OCI-LY1 (cell line): ENCODE results near the gene SYT2.
"Not testable (repeated sequence)": the region's sequence is repeated elsewhere in the genome, so short reads cannot be mapped to it uniquely, and the experiment has no call there.

Experiments
- H2AFZ ChIP-seq: fragments of 200-600 bp; sonication (generic), shearing (Covaris generic); 2 replicates; pipeline ENCODE4 v1.6.0; 2014; ENCODE audit warnings: antibody characterized with exemption, mild to moderate bottlenecking, low read length
- H3F3A ChIP-seq: fragments of 200-600 bp; sonication (generic), shearing (Covaris generic); 2 replicates; pipeline ENCODE4 v1.6.0; 2014; ENCODE audit warnings: mild to moderate bottlenecking, antibody characterized with exemption, low read length, moderate library complexity; ENCODE audit not compliant: insufficient read depth
- H3K27ac ChIP-seq: fragments of 200-600 bp; sonication (generic); 2 replicates; pipeline ENCODE4 v1.5.1; 2014; ENCODE audit warnings: low read length, mixed run types, mild to moderate bottlenecking, low read depth; ENCODE audit not compliant: poor library complexity, severe bottlenecking
- H3K27me3 ChIP-seq: fragments of 200-600 bp; sonication (generic); 2 replicates; pipeline ENCODE4 v1.6.0; 2014; ENCODE audit warnings: antibody characterized with exemption, mild to moderate bottlenecking, low read length, moderate library complexity; ENCODE audit not compliant: insufficient read depth
- H3K36me3 ChIP-seq: fragments of 200-600 bp; sonication (generic); 2 replicates; pipeline ENCODE4 v1.6.1; 2014; ENCODE audit warnings: mild to moderate bottlenecking, antibody characterized with exemption, low read length, moderate library complexity, mixed read lengths; ENCODE audit not compliant: insufficient read depth
- H3K4me1 ChIP-seq: fragments of 200-600 bp; sonication (generic); 2 replicates; pipeline ENCODE4 v1.5.1; 2014; ENCODE audit warnings: mild to moderate bottlenecking, low read length, moderate library complexity; ENCODE audit not compliant: insufficient read depth, severe bottlenecking
- H3K4me2 ChIP-seq: fragments of 200-600 bp; sonication (generic), shearing (Covaris generic); 2 replicates; pipeline ENCODE4 v1.6.1; 2014; ENCODE audit warnings: low read length
- H3K4me3 ChIP-seq: fragments of 200-600 bp; sonication (generic); 2 replicates; pipeline ENCODE4 v1.5.1; 2014; ENCODE audit warnings: low read length, low read depth, mild to moderate bottlenecking, mixed read lengths; ENCODE audit not compliant: poor library complexity, severe bottlenecking
- H3K79me2 ChIP-seq: fragments of 200-600 bp; shearing (Covaris generic); 2 replicates; pipeline ENCODE4 v1.6.1; 2016; ENCODE audit warnings: mixed run types, low read length, mixed read lengths; ENCODE audit not compliant: insufficient read depth
- H3K9ac ChIP-seq: fragments of 200-600 bp; sonication (generic), shearing (Covaris generic); 2 replicates; pipeline ENCODE4 v1.6.1; 2014; ENCODE audit warnings: mild to moderate bottlenecking, low read length, mixed read lengths
- H3K9me2 ChIP-seq: fragments of 200-600 bp; sonication (generic), shearing (Covaris generic); 2 replicates; pipeline ENCODE4 v1.6.1; 2014; ENCODE audit warnings: low read depth, mild to moderate bottlenecking, low read length, mixed read lengths
- H3K9me3 ChIP-seq: fragments of 200-600 bp; shearing (Covaris generic); 2 replicates; pipeline ENCODE4 v1.6.1; 2014; ENCODE audit warnings: low read length, mixed read lengths
- H4K20me1 ChIP-seq: fragments of 200-600 bp; sonication (generic), shearing (Covaris generic); 2 replicates; pipeline ENCODE4 v1.6.0; 2016; ENCODE audit warnings: mild to moderate bottlenecking, low read length; ENCODE audit not compliant: insufficient read depth
- EZH2 ChIP-seq: fragments of 200-600 bp; sonication (generic), shearing (Covaris generic); IDR thresholded peaks from 2 replicates; pipeline ENCODE4 v1.8.0; 2017; ENCODE audit warnings: borderline replicate concordance, mixed run types, mild to moderate bottlenecking, antibody characterized with exemption, low read length, moderate library complexity, mixed read lengths
- TF ChIP-seq, protein P1 (sequence below): fragments of 200-600 bp; sonication (generic), shearing (Covaris generic); IDR thresholded peaks from 2 replicates; pipeline ENCODE4 v1.5.1; 2017; ENCODE audit warnings: mild to moderate bottlenecking, antibody characterized with exemption, low read length, moderate library complexity, mixed read lengths

SYT2 gene

GRCh38 chr1:202586018-202586821 lies 124.0 kb downstream of the SYT2 start:
- H3K79me2 ChIP-seq: no peaks in the 10 kb centered on the region
- H3K27ac ChIP-seq: no peak overlapping the region
- H3K4me2 ChIP-seq: no peak overlapping the region
- H3K27me3 ChIP-seq: no peaks in the 10 kb centered on the region; the same call in 1 of the 2 replicates
- no peaks in the 10 kb centered on the region for H3K9me2 ChIP-seq
- H3K4me3 ChIP-seq: no peak overlapping the region
- H3K4me1 ChIP-seq: peaks cover 5% of the 10 kb centered on the region
- H3K36me3 ChIP-seq: no peaks in the 10 kb centered on the region
- H3K9me3 ChIP-seq: no peaks in the 10 kb centered on the region
- TF ChIP-seq EZH2: no peak
- TF ChIP-seq, protein P1, sequence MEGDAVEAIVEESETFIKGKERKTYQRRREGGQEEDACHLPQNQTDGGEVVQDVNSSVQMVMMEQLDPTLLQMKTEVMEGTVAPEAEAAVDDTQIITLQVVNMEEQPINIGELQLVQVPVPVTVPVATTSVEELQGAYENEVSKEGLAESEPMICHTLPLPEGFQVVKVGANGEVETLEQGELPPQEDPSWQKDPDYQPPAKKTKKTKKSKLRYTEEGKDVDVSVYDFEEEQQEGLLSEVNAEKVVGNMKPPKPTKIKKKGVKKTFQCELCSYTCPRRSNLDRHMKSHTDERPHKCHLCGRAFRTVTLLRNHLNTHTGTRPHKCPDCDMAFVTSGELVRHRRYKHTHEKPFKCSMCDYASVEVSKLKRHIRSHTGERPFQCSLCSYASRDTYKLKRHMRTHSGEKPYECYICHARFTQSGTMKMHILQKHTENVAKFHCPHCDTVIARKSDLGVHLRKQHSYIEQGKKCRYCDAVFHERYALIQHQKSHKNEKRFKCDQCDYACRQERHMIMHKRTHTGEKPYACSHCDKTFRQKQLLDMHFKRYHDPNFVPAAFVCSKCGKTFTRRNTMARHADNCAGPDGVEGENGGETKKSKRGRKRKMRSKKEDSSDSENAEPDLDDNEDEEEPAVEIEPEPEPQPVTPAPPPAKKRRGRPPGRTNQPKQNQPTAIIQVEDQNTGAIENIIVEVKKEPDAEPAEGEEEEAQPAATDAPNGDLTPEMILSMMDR: no peak
- no peak overlapping the region for H2AFZ ChIP-seq
- no peak overlapping the region for H3K9ac ChIP-seq
- no peaks in the 10 kb centered on the region for H4K20me1 ChIP-seq
- no peaks in the 10 kb centered on the region for H3F3A ChIP-seq

- Histone ChIP-seq H3K9me2 (no peaks in the 10 kb centered on the region), H3K9ac (no peak overlapping the region), H3K4me1 (peaks cover 5% of the 10 kb centered on the region), H3K4me2 (no peak overlapping the region), H3K4me3 (no peak overlapping the region), H3K36me3 (no peaks in the 10 kb centered on the region), H3K79me2 (no peaks in the 10 kb centered on the region), H4K20me1 (no peaks in the 10 kb centered on the region), H3K9me3 (no peaks in the 10 kb centered on the region), H3K27ac (no peak overlapping the region), H3F3A (no peaks in the 10 kb centered on the region), H3K27me3 (no peaks in the 10 kb centered on the region; the same call in 1 of the 2 replicates), H2AFZ (no peak overlapping the region)
- TF ChIP-seq, protein P1: no peak
- TF ChIP-seq EZH2: no peak
These were observed 124.7 kb downstream of the SYT2 start for GRCh38 chr1:202585590-202585933.

DNA sequence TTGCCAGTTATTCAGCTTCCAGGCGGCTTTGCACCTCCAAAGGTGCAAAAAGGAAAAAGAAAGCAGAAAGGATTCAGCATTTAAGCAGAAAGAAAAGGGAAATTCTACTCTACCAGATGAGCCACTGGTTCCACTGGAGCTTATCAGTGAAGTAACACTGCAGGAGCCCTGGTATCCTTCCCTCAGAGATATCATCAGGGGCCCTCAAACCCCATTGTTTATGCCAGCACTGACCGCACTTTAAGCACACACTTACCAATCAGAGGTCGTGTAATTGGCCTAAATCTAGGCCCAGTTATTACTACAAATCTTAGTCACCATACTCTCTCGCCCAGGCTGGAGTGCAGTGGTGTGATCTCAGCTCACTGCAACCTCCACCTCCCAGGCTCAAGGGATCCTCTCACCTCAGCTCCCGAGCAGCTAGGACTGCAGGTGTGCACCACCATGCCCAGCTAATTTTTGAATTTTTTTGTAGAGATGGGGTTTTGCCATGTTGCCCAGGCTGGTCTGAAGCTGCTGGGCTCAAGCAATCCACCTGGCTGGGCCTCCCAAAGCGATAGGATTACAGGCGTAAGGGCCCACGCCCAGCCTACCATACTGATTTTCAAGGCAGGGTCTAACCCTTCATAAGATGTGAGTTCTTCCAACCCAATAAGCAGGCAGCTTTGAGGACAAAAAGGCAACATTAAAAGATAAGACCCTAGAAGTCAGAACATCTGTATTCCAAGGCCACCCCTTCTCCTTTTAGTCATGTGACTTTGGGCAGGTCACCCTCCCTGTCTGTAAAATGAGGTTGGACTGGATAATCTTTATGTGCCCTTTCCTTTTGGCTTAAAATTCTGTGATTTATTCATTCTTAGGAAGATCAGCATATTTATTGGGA lies 125.3 kb downstream of the SYT2 start:
- H3K9ac ChIP-seq: no peak overlapping the region

GRCh38 chr1:202582350-202582749 lies 127.9 kb downstream of the SYT2 start:
- not testable (repeated sequence) for H3K27me3 ChIP-seq, H3K4me2 ChIP-seq, H3K36me3 ChIP-seq, H4K20me1 ChIP-seq, H3K79me2 ChIP-seq, H2AFZ ChIP-seq, H3K4me3 ChIP-seq, H3K27ac ChIP-seq, H3K9me3 ChIP-seq, H3K4me1 ChIP-seq, H3K9me2 ChIP-seq, H3F3A ChIP-seq, H3K9ac ChIP-seq

More for the DNA sequence above, 125.3 kb downstream of the SYT2 start:
- Histone ChIP-seq H3K36me3 (no peaks in the 10 kb centered on the region), H3K9me2 (no peaks in the 10 kb centered on the region), H3F3A (no peaks in the 10 kb centered on the region), H4K20me1 (no peaks in the 10 kb centered on the region), H3K79me2 (no peaks in the 10 kb centered on the region), H3K9me3 (no peaks in the 10 kb centered on the region), H3K4me1 (peaks cover 5% of the 10 kb centered on the region), H2AFZ (no peak overlapping the region), H3K27ac (no peak overlapping the region), H3K4me3 (no peak overlapping the region), H3K4me2 (no peak overlapping the region), H3K27me3 (no peaks in the 10 kb centered on the region; the same call in 1 of the 2 replicates)
- no peak for TF ChIP-seq EZH2
- TF ChIP-seq, protein P1: no peak
